ENCODE measurements around the gene GRIK3.

GRCh38 chr1:36847186-36847585 lies 187.1 kb downstream of the GRIK3 start:
- TF ChIP-seq POLR2A (IDR thresholded peaks at IDR 0.05; ENCODE audit: low read length) (no peak), GATA1 (IDR thresholded peaks at IDR 0.05; ENCODE audit: low read depth, low read length) (no peak)
